ENCODE measurements around the gene MTFMT.

DNA sequence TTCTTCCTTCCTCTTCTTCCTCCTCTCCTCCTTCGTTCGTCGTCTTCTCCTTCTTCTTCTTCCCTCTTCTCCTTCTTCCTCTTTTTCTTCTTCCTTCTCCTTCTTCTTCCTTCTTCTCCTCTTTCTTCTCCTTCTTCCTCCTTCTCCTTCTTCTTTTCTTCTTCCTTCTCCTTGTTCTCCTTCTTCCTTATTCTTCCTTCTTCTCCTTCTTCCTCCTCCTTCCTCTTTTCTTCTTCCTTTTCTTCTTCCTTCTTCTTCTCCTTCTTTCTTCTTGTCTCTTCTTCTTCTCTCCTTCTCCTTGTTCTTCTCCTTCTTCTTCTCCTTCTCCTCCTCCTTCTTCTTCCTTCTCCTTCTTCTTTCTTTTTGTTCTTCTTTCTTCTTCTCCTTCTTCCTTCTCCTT is 75.0 kb downstream of the MTFMT start:
- TF ChIP-seq SP5 (CRISPR knock-in tag; IDR thresholded peaks at IDR 0.05; ENCODE audit: borderline replicate concordance, low read depth) (no peak), ZMYM2 (CRISPR knock-in tag; IDR thresholded peaks at IDR 0.05) (no peak), CTCF (CRISPR knock-in tag; IDR thresholded peaks at IDR 0.05) (no peak), LCORL (IDR thresholded peaks at IDR 0.05) (no peak), LCORL (CRISPR knock-in tag; IDR thresholded peaks at IDR 0.05) (no peak), ZNF30 (CRISPR knock-in tag; IDR thresholded peaks at IDR 0.05) (no peak), SIN3A (IDR thresholded peaks at IDR 0.05; ENCODE audit: borderline replicate concordance, low read depth, low read length) (no peak), MBNL3 (CRISPR knock-in tag; conservative IDR thresholded peaks at IDR 0.05) (no peak), TCF7 (IDR thresholded peaks at IDR 0.05; ENCODE audit: low read depth) (no peak), THAP9 (CRISPR knock-in tag; IDR thresholded peaks at IDR 0.05; ENCODE audit: borderline replicate concordance) (no peak), MAF1 (CRISPR knock-in tag; IDR thresholded peaks at IDR 0.05; ENCODE audit: borderline replicate concordance) (no peak), POLR2A (IDR thresholded peaks at IDR 0.05; ENCODE audit: insufficient read depth in 1 of 2, low read depth in 2 of 2, low read length in 2 of 2) (no peak), CAMTA2 (CRISPR knock-in tag; IDR thresholded peaks at IDR 0.05; ENCODE audit: borderline replicate concordance) (no peak), POLR2AphosphoS5 (IDR thresholded peaks at IDR 0.05; ENCODE audit: low read depth, low read length) (no peak)
- TF ChIP-seq, protein P1, sequence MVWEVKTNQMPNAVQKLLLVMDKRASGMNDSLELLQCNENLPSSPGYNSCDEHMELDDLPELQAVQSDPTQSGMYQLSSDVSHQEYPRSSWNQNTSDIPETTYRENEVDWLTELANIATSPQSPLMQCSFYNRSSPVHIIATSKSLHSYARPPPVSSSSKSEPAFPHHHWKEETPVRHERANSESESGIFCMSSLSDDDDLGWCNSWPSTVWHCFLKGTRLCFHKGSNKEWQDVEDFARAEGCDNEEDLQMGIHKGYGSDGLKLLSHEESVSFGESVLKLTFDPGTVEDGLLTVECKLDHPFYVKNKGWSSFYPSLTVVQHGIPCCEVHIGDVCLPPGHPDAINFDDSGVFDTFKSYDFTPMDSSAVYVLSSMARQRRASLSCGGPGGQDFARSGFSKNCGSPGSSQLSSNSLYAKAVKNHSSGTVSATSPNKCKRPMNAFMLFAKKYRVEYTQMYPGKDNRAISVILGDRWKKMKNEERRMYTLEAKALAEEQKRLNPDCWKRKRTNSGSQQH (CRISPR knock-in tag; IDR thresholded peaks at IDR 0.05; ENCODE audit: low read depth) = no peak
